ENCODE results near the gene AP1G2.
"Not testable (repeated sequence)": the region's sequence is repeated elsewhere in the genome, so short reads cannot be mapped to it uniquely, and the experiment has no call there.

- not testable (repeated sequence) for TF ChIP-seq CTCF (IDR thresholded peaks at IDR 0.05); EZH2 (IDR thresholded peaks at IDR 0.05; ENCODE audit: borderline replicate concordance, insufficient read depth, low read depth, low read length, poor library complexity, severe bottlenecking)
Measured at GRCh38 chr14:23609411-23610089, 42.0 kb upstream of the AP1G2 start.
